ENCODE measurements around the gene ELOVL3. TPM values are rescaled to one million over a fixed set of nuclear protein-coding genes. Genes with fewer than 3 reads are reported as not detected.

Gene ELOVL3
- total and polyA plus RNA-seq, 2 of the 13 experiments (the other 11 are each of a cell fraction or from before 2014, with no cell fraction given) = 0.58 to 0.69 TPM

DNA sequence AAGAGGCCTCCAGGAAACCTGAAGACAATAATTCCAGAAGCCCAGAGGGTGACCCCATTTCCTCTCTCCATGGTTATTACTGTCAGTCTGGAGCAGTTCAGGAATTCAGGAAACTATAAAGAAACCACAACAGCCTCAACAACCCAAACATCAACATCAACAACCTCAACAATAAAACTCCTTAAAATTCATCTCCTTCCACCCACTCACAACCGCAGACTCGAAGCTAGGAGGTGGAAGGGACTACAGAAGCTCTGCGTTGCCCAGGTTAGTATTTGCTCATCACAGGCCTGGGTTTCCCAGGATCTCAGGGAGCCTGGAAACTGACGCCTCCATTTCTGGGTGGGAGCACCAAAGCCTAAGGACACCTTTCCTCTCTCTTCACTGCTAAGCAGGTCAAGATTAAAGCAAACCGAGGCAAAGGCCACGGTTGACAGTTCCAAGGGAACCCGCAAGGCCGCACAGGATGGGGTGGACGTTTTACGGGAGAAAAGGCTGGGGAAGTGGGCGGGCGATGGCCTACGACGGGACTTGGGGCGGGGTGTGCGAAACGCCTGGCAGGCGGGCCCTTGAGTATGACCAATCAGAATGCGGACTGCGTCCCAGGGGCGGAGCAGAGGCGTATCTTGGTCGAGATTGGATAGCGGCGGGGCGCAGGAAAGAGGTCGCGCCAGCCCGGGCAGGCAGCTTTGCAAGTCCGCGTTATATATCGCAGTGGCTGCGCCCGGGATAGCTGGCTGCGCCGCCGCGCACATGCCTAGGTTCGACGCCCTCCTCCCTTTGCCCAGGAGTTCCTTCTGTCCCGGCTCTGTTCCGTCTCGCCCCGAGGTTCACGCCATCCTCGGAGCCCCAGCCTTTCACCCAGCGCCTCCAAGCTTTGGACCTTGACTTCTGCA lies at the start of gene ELOVL3 (continued):
- TF ChIP-seq, protein P1, sequence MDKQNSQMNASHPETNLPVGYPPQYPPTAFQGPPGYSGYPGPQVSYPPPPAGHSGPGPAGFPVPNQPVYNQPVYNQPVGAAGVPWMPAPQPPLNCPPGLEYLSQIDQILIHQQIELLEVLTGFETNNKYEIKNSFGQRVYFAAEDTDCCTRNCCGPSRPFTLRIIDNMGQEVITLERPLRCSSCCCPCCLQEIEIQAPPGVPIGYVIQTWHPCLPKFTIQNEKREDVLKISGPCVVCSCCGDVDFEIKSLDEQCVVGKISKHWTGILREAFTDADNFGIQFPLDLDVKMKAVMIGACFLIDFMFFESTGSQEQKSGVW (CRISPR knock-in tag; IDR thresholded peaks at IDR 0.05; ENCODE audit: borderline replicate concordance) = no peak
- no peak; the same call in 1 of the 2 replicates for TF ChIP-seq ZSCAN31 (CRISPR knock-in tag; IDR thresholded peaks at IDR 0.05; ENCODE audit: low read depth)
- TF ChIP-seq SMAD3 (CRISPR knock-in tag; IDR thresholded peaks at IDR 0.05) = peak; percentile 49; the same call in 1 of the 2 replicates
- TF ChIP-seq, protein P2, sequence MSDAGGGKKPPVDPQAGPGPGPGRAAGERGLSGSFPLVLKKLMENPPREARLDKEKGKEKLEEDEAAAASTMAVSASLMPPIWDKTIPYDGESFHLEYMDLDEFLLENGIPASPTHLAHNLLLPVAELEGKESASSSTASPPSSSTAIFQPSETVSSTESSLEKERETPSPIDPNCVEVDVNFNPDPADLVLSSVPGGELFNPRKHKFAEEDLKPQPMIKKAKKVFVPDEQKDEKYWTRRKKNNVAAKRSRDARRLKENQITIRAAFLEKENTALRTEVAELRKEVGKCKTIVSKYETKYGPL (CRISPR knock-in tag; IDR thresholded peaks at IDR 0.05) = 0 out of 2 replicates have a peak, but pooled peaks have one; percentile 44
- TF ChIP-seq KLF11 (CRISPR knock-in tag; IDR thresholded peaks at IDR 0.05) = peak; percentile 62; the same call in 1 of the 2 replicates
- 0 out of 2 replicates have a peak, but pooled peaks have one; percentile 84 for TF ChIP-seq ZNF329 (CRISPR knock-in tag; IDR thresholded peaks at IDR 0.05; ENCODE audit: low read depth)
- no peak for TF ChIP-seq PCBP2 (optimal IDR thresholded peaks at IDR 0.05; ENCODE audit: low read depth, low read length, poor library complexity, severe bottlenecking)
- TF ChIP-seq ZFY (CRISPR knock-in tag; IDR thresholded peaks at IDR 0.05) = peak; percentile 60
- TF ChIP-seq, protein P3, sequence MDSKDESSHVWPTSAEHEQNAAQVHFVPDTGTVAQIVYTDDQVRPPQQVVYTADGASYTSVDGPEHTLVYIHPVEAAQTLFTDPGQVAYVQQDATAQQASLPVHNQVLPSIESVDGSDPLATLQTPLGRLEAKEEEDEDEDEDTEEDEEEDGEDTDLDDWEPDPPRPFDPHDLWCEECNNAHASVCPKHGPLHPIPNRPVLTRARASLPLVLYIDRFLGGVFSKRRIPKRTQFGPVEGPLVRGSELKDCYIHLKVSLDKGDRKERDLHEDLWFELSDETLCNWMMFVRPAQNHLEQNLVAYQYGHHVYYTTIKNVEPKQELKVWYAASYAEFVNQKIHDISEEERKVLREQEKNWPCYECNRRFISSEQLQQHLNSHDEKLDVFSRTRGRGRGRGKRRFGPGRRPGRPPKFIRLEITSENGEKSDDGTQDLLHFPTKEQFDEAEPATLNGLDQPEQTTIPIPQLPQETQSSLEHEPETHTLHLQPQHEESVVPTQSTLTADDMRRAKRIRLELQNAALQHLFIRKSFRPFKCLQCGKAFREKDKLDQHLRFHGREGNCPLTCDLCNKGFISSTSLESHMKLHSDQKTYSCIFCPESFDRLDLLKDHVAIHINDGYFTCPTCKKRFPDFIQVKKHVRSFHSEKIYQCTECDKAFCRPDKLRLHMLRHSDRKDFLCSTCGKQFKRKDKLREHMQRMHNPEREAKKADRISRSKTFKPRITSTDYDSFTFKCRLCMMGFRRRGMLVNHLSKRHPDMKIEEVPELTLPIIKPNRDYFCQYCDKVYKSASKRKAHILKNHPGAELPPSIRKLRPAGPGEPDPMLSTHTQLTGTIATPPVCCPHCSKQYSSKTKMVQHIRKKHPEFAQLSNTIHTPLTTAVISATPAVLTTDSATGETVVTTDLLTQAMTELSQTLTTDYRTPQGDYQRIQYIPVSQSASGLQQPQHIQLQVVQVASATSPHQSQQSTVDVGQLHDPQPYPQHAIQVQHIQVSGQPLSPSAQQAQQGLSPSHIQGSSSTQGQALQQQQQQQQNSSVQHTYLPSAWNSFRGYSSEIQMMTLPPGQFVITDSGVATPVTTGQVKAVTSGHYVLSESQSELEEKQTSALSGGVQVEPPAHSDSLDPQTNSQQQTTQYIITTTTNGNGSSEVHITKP (CRISPR knock-in tag; IDR thresholded peaks at IDR 0.05; ENCODE audit: low read depth) = no peak; the same call in 1 of the 2 replicates
- no peak for TF ChIP-seq ZNF629 (CRISPR knock-in tag; conservative IDR thresholded peaks at IDR 0.05)
- TF ChIP-seq NR2F2 (IDR thresholded peaks at IDR 0.05; ENCODE audit: borderline replicate concordance, low read depth) = no peak
- TF ChIP-seq, protein P4, sequence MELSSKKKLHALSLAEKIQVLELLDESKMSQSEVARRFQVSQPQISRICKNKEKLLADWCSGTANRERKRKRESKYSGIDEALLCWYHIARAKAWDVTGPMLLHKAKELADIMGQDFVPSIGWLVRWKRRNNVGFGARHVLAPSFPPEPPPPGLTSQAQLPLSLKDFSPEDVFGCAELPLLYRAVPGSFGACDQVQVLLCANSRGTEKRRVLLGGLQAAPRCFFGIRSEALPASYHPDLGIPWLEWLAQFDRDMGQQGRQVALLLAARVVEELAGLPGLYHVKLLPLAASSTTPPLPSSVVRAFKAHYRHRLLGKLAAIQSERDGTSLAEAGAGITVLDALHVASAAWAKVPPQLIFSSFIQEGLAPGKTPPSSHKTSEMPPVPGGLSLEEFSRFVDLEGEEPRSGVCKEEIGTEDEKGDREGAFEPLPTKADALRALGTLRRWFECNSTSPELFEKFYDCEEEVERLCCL (CRISPR knock-in tag; IDR thresholded peaks at IDR 0.05; ENCODE audit: borderline replicate concordance) = no peak
- TF ChIP-seq, protein P5, sequence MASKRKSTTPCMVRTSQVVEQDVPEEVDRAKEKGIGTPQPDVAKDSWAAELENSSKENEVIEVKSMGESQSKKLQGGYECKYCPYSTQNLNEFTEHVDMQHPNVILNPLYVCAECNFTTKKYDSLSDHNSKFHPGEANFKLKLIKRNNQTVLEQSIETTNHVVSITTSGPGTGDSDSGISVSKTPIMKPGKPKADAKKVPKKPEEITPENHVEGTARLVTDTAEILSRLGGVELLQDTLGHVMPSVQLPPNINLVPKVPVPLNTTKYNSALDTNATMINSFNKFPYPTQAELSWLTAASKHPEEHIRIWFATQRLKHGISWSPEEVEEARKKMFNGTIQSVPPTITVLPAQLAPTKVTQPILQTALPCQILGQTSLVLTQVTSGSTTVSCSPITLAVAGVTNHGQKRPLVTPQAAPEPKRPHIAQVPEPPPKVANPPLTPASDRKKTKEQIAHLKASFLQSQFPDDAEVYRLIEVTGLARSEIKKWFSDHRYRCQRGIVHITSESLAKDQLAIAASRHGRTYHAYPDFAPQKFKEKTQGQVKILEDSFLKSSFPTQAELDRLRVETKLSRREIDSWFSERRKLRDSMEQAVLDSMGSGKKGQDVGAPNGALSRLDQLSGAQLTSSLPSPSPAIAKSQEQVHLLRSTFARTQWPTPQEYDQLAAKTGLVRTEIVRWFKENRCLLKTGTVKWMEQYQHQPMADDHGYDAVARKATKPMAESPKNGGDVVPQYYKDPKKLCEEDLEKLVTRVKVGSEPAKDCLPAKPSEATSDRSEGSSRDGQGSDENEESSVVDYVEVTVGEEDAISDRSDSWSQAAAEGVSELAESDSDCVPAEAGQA (IDR thresholded peaks at IDR 0.05; ENCODE audit: low read depth) = no peak
- TF ChIP-seq, protein P5 (CRISPR knock-in tag; IDR thresholded peaks at IDR 0.05; ENCODE audit: borderline replicate concordance) = 0 out of 2 replicates have a peak, but pooled peaks have one; percentile 53
- no peak for TF ChIP-seq ZNF20 (CRISPR knock-in tag; IDR thresholded peaks at IDR 0.05)

Data from HepG2 (cell line).